A673 (cell line): ENCODE measurements around the gene FECH. TPM values are rescaled to one million over a fixed set of nuclear protein-coding genes. Genes with fewer than 3 reads are reported as not detected.

ENCODE experiments used
- BruUV-seq: library from RNA; stranded (reverse); fragments of 400-500 nt; replicated peaks from 2 replicates; lab custom pipeline; 2021; lab: Mats Ljungman, UMichigan
- CTCF ChIA-PET: fragments of 300-600 bp; sonication (Branson Sonifier 250); formaldehyde crosslinking; loops from one replicate; lab custom pipeline; 2022; ENCODE audit warnings: antibody characterized with exemption; lab: Charles Lee
- POLR2A ChIA-PET: fragments of 300-600 bp; sonication (Branson Sonifier 250); formaldehyde crosslinking; loops from one replicate; lab custom pipeline; 2022; ENCODE audit warnings: antibody characterized with exemption; ENCODE audit not compliant: low non-redundant PET; lab: Charles Lee
- DNase-seq: peaks from one replicate; pipeline ENCODE4 v3.0.0-alpha.2; 2015; ENCODE audit warnings: low spot score
- H3K27ac ChIP-seq: fragments of 200-600 bp; sonication (generic); 2 replicates; pipeline ENCODE4 v1.5.1; 2016; ENCODE audit warnings: mixed run types, low read depth, mild to moderate bottlenecking, mixed read lengths, antibody characterized with exemption, low read length; ENCODE audit not compliant: poor library complexity, severe bottlenecking
- H3K27me3 ChIP-seq: fragments of 200-600 bp; sonication (generic); replicated peaks from 2 replicates; pipeline ENCODE4 v1.6.1; 2017; ENCODE audit warnings: mixed run types, low read depth, mild to moderate bottlenecking, mixed read lengths, antibody characterized with exemption, low read length; ENCODE audit not compliant: insufficient read depth, poor library complexity
- H3K36me3 ChIP-seq: fragments of 200-600 bp; sonication (generic); 2 replicates; pipeline ENCODE4 v1.6.1; 2016; ENCODE audit warnings: mixed run types, mild to moderate bottlenecking, mixed read lengths, antibody characterized with exemption, low read length; ENCODE audit not compliant: insufficient read depth, poor library complexity, severe bottlenecking
- H3K4me1 ChIP-seq: fragments of 200-600 bp; sonication (generic); 2 replicates; pipeline ENCODE4 v1.6.1; 2017; ENCODE audit warnings: mixed run types, mild to moderate bottlenecking, mixed read lengths, antibody characterized with exemption, low read length; ENCODE audit not compliant: insufficient read depth, poor library complexity, severe bottlenecking
- H3K4me3 ChIP-seq: fragments of 200-600 bp; sonication (generic); 2 replicates; pipeline ENCODE4 v1.5.1; 2016; ENCODE audit warnings: low read depth, mixed run types, mild to moderate bottlenecking, mixed read lengths, low read length; ENCODE audit not compliant: poor library complexity, severe bottlenecking
- H3K9me3 ChIP-seq: fragments of 200-600 bp; sonication (generic); 2 replicates; pipeline ENCODE4 v1.6.1; 2016; ENCODE audit warnings: mixed run types, low read depth, mild to moderate bottlenecking, mixed read lengths, antibody characterized with exemption, low read length; ENCODE audit not compliant: poor library complexity, severe bottlenecking
- CTCF ChIP-seq: fragments of 300-800, 200-600 bp; sonication (generic); conservative IDR thresholded peaks from 2 replicates; pipeline ENCODE4 v1.5.1; 2017; ENCODE audit warnings: low read depth, mild to moderate bottlenecking, antibody characterized with exemption, low read length, moderate library complexity, mixed read lengths
- EZH2 ChIP-seq: fragments of 200-600 bp; sonication (generic); IDR thresholded peaks from 2 replicates; pipeline ENCODE4 v1.6.1; 2017; ENCODE audit warnings: borderline replicate concordance, low read depth, mild to moderate bottlenecking, mixed read lengths, antibody characterized with exemption, low read length; ENCODE audit not compliant: poor library complexity, severe bottlenecking
- intact Hi-C: fragments of 100-400 bp; cut with micrococcal nuclease; formaldehyde crosslinking; loops from one replicate; pipeline ENCODE4 v1.10.0; 2022; ENCODE audit not compliant: unreplicated experiment
- total RNA-seq: library from RNA; stranded (reverse); gene quantifications from 2 replicates; pipeline ENCODE4 v1.2.3, GENCODE V29; 2021

Gene FECH
- total RNA-seq, 1 experiment from 2014 or later, result 65.4 TPM

- POLR2A ChIA-PET, result no interaction called here
- Histone ChIP-seq H3K9me3 (no peaks in the 10 kb centered on the region), H3K27me3 (no peaks in the 10 kb centered on the region), H3K27ac (no peak overlapping the region), H3K4me3 (no peak overlapping the region), H3K4me1 (no peaks in the 10 kb centered on the region), H3K36me3 (peaks cover 56% of the 10 kb centered on the region)
- TF ChIP-seq EZH2 (no peak), CTCF (no peak)
- no peak for DNase-seq
- no TSS peak for BruUV-seq
- intact Hi-C loops, result no loop called here
- CTCF ChIA-PET, result interaction anchor here (0.7 kb wide), 1 partner anchor 33 kb away, joined by 8 read pairs; no protein-coding TSS in a partner anchor
Observed at GRCh38 chr18:57570162-57570561, 16.3 kb downstream of the FECH start.

- BruUV-seq, result no TSS peak
- ChIA-PET POLR2A (no interaction called here), CTCF (no interaction called here)
- DNase-seq, result no peak
- Histone ChIP-seq H3K4me1 (no peaks in the 10 kb centered on the region), H3K27ac (no peak overlapping the region), H3K36me3 (peaks cover 56% of the 10 kb centered on the region), H3K9me3 (no peaks in the 10 kb centered on the region), H3K27me3 (no peaks in the 10 kb centered on the region), H3K4me3 (no peak overlapping the region)
- intact Hi-C loops, result loop anchor here (10.0 kb wide), 1 partner anchor 286 kb away; no protein-coding TSS in a partner anchor
- TF ChIP-seq CTCF (no peak), EZH2 (no peak)
Observed at GRCh38 chr18:57569133-57569532, 17.4 kb downstream of the FECH start.

GRCh38 chr18:57561728-57562423, 24.6 kb downstream of the FECH start:
- Histone ChIP-seq H3K36me3 (peaks cover 22% of the 10 kb centered on the region), H3K9me3 (no peaks in the 10 kb centered on the region), H3K4me1 (peaks cover 6% of the 10 kb centered on the region), H3K27ac (no peak overlapping the region), H3K27me3 (no peaks in the 10 kb centered on the region), H3K4me3 (no peak overlapping the region)
- DNase-seq, result peak; percentile 74
- no TSS peak for BruUV-seq
- POLR2A ChIA-PET, result no interaction called here
- CTCF ChIA-PET, result interaction anchor here (0.5 to 1.0 kb wide), 4 partner anchors 22 to 1015 kb away, joined by 3 to 8 read pairs (median 6); no protein-coding TSS in a partner anchor
- intact Hi-C loops, result loop anchor here (2.0 to 10.0 kb wide), 2 partner anchors 293 to 813 kb away; no protein-coding TSS in a partner anchor
- TF ChIP-seq CTCF (peak; percentile 89), EZH2 (no peak)
